Ectodermal cell (in vitro differentiated cells): ENCODE results near the gene GCLC. TPM values are rescaled to one million over a fixed set of nuclear protein-coding genes. Genes with fewer than 3 reads are reported as not detected.
A peak's percentile ranks its signal among the peaks of the same experiment; 100 is the strongest.

ENCODE experiments used
- H3K27ac ChIP-seq: 2 replicates; pipeline ENCODE4 v1.7.0; 2013; ENCODE audit warnings: mild to moderate bottlenecking, low read depth, low read length; ENCODE audit not compliant: insufficient read depth, poor library complexity, severe bottlenecking
- H3K27me3 ChIP-seq: 2 replicates; pipeline ENCODE4 v1.7.0; 2013; ENCODE audit warnings: mild to moderate bottlenecking, low read length; ENCODE audit not compliant: insufficient read depth, control insufficient read depth, poor library complexity, severe bottlenecking
- H3K36me3 ChIP-seq: one replicate; pipeline ENCODE4 v1.7.0; 2013; ENCODE audit warnings: low read length; ENCODE audit not compliant: control insufficient read depth, insufficient read depth
- H3K4me1 ChIP-seq: one replicate; pipeline ENCODE4 v1.7.0; 2013; ENCODE audit warnings: low read length; ENCODE audit not compliant: control insufficient read depth, insufficient read depth
- H3K4me3 ChIP-seq: 2 replicates; pipeline ENCODE4 v1.7.0; 2013; ENCODE audit warnings: low read depth, low read length, control low read depth; ENCODE audit not compliant: insufficient read depth
- H3K9me3 ChIP-seq: 2 replicates; pipeline ENCODE4 v1.7.0; 2013; ENCODE audit warnings: mild to moderate bottlenecking, low read length, moderate library complexity; ENCODE audit not compliant: control insufficient read depth
- WGBS, 2 experiments: methylation state at CpG; one replicate each; pipeline ENCODE4 v1.1.7; 2013; ENCODE audit warnings: missing lambda C conversion rate in 2 of 2; 5-methylcytosine and 5-hydroxymethylcytosine counted together
- polyA plus RNA-seq, 4 experiments: library from polyadenylated mRNA; stranded (reverse); fragments of 50-300 nt; gene quantifications; one replicate each; pipeline ENCODE4 v1.2.3, GENCODE V29; 2013

GCLC gene
- polyA plus RNA-seq (2013, experiment 1 of 4): 31.6 TPM
- polyA plus RNA-seq (2013, experiment 2 of 4): 28.6 TPM
- 22.5 TPM for polyA plus RNA-seq (2013, experiment 3 of 4)
- 23.1 TPM for polyA plus RNA-seq (2013, experiment 4 of 4)

DNA sequence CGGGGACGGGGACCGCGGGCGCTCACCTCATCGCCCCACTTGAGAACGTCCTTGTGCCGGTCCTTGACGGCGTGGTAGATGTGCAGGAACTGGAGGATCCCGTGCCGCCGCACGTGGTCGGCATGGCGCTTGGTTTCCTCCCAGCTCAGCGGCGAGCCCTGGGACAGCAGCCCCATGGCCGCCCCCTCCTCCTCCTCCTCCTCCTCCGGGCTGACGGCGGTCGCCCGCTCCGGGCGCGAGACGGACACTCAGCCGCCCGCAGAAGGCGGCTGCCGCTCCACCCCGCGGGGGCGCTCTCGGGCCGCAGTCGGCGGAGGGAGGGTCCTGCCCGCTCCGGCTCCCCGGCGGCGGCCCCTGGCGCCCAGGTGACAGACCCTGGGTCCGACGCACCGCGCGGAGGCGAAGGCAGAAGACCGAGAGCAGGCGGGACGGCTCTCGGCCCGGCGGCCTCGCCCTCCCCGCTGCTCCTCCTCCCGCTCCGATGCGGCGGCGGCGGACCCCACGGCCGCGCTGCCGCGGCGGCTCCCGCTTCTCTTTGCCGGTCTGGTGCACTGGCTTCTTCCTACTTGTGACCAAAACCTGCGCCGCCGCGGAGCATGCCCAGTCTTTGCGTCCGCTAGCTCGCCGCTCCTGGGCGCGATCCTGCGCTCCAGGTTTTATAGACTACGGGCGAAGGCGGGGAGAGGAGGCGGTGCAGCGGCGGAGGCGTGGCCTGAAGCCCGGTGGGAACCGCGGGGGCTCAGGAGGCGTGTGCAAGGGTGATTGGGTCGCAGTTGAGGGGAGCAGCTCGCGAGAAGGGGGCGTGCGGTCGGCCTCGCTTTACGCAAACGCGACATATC is at the start of gene GCLC:
TSS of gene GCLC (minus strand) at position 632 of the 839 bp plus-strand sequence. CDS start at position 176, 456 bp downstream.
- H3K9me3 ChIP-seq: no peaks in the 10 kb centered on the region
- WGBS, 2 experiments: 1% methylated on average over 105 of the region's 105 CpGs
- peaks cover 13% of the 10 kb centered on the region for H3K4me1 ChIP-seq
- H3K27ac ChIP-seq: peak within 1 kb of the TSS; percentile 79
- H3K36me3 ChIP-seq: no peaks in the 10 kb centered on the region
- peaks cover 24% of the 10 kb centered on the region for H3K27me3 ChIP-seq
- H3K4me3 ChIP-seq: peak within 1 kb of the TSS; percentile 79

DNA sequence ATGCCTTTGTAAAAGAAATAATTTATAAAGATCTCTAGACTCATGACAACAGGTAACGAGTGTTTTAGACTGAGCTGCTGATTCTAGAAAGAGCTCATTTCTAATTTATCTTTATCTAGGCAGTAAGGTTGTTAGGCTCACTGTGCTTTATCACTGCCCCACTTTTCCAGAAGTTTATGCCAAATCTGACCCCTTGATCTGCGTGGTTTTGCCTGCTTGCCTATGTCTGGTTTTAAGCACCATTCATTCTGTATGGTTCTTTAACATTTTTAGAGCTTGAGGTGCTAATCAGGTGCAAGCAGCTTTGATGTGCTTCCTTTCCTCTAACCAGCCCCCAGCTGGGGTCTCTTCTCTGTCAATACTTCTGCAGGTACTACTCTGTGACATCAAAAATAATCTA is 49.7 kb upstream of the GCLC start:
- 92 to 96% methylated on average over 2 of the region's 2 CpGs for WGBS, 2 experiments
- Histone ChIP-seq H3K4me1 (no peaks in the 10 kb centered on the region), H3K27me3 (no peaks in the 10 kb centered on the region), H3K4me3 (no peak overlapping the region), H3K9me3 (no peaks in the 10 kb centered on the region), H3K27ac (no peak overlapping the region), H3K36me3 (no peaks in the 10 kb centered on the region)

DNA sequence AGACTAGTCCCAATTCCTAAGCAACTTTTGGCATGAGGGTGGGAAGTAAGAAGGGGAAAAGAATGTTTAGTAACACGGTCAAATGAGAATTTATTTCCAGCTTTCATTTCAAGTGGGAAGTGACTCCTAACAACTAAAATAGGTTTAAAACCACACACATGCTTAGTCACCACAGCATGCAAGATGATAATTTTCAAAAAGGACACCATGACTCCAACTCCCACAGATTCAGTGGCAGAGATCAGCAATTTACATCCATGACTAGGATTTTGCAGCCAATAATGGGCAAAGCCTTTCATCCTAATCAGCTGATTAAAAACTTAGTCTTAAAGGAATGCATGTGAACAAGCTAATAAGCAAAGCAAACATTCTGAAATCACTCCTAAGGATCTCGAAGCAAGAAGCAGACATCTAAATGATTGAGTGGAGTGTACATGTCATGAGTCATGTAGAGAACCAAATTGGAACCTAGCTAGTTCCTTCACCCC is 48.1 kb upstream of the GCLC start:
- no peak overlapping the region for H3K27ac ChIP-seq
- H3K4me1 ChIP-seq: peaks cover 5% of the 10 kb centered on the region
- no peak overlapping the region for H3K4me3 ChIP-seq
- 97 to 100% methylated on average over 2 of the region's 2 CpGs for WGBS, 2 experiments
- no peaks in the 10 kb centered on the region for H3K36me3 ChIP-seq
- H3K9me3 ChIP-seq: no peaks in the 10 kb centered on the region
- no peaks in the 10 kb centered on the region for H3K27me3 ChIP-seq

GRCh38 chr6:53591873-53592272 is 47.0 kb upstream of the GCLC start:
- Histone ChIP-seq H3K36me3 (no peaks in the 10 kb centered on the region), H3K27ac (no peak overlapping the region), H3K4me3 (no peak overlapping the region), H3K27me3 (no peaks in the 10 kb centered on the region), H3K4me1 (peaks cover 5% of the 10 kb centered on the region), H3K9me3 (no peaks in the 10 kb centered on the region)

DNA sequence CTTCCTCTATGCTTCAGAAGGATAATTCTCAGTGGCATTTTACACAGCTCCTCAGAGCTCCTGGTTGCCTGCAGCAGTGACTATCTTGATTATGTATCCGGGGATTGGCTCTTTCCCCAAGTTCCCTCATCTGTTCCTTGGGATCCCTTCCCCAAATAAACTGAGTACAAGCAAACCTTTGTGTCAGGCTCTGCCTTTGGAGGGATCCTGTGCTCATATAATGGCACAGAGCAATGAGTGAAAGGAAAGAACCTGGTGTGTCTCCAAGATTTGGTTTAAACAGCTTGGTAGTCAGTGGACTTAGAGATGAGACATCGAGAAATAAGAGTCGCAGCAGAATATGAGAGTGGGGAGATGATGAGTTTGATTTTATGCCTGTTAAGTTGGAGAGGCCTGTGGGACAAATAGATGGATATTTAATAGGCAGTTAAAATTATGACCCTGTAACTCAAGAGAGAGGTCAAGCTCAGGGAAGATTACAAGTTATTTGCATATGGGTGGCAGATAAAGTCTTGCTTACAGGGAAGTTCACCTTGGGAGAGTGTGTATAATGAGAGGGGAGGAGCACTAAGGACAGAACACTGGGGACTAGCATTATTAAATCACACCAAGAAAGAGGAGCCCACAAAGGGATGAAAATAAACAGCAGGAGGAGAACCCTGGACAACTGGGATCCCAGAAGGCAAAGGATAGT is 44.1 kb upstream of the GCLC start:
- Histone ChIP-seq H3K27ac (no peak overlapping the region), H3K4me1 (peaks cover 5% of the 10 kb centered on the region)
- 94 to 95% methylated on average over 3 of the region's 3 CpGs for WGBS, 2 experiments

DNA sequence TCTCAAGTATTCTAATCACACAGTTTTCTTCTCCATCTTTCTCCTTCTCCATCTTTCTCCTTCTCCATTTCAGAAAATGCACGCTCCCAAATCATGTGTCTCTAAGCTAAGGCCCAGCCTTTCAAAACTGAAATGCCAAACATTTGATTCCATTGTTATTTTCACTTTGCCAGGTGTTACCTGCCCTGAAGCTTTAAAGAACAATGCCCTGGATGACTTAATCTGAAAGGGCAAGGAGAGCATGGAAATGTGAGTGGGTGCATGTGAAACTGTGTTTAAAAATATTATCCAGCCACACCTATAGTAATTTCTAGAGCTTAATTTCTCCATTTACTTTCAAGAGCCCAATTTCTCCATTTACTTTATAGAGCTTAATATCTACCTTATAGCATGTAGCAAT is 42.4 kb upstream of the GCLC start:
- Histone ChIP-seq H3K27me3 (no peaks in the 10 kb centered on the region), H3K9me3 (no peaks in the 10 kb centered on the region), H3K4me3 (no peak overlapping the region), H3K4me1 (peaks cover 5% of the 10 kb centered on the region), H3K27ac (no peak overlapping the region), H3K36me3 (no peaks in the 10 kb centered on the region)
- WGBS, 2 experiments: 91% methylated on average over 1 of the region's 1 CpG

More for the DNA sequence above, 44.1 kb upstream of the GCLC start:
- H3K36me3 ChIP-seq: no peaks in the 10 kb centered on the region
- no peak overlapping the region for H3K4me3 ChIP-seq
- H3K27me3 ChIP-seq: no peaks in the 10 kb centered on the region
- H3K9me3 ChIP-seq: no peaks in the 10 kb centered on the region

- no peak overlapping the region for H3K4me3 ChIP-seq
- H3K27me3 ChIP-seq: no peaks in the 10 kb centered on the region
- no peaks in the 10 kb centered on the region for H3K36me3 ChIP-seq
- H3K27ac ChIP-seq: no peak overlapping the region
- H3K9me3 ChIP-seq: no peaks in the 10 kb centered on the region
- peaks cover 5% of the 10 kb centered on the region for H3K4me1 ChIP-seq
- WGBS, 2 experiments: 91 to 93% methylated on average over 7 of the region's 7 CpGs
Measured at GRCh38 chr6:53585208-53585900, 40.5 kb upstream of the GCLC start.

DNA sequence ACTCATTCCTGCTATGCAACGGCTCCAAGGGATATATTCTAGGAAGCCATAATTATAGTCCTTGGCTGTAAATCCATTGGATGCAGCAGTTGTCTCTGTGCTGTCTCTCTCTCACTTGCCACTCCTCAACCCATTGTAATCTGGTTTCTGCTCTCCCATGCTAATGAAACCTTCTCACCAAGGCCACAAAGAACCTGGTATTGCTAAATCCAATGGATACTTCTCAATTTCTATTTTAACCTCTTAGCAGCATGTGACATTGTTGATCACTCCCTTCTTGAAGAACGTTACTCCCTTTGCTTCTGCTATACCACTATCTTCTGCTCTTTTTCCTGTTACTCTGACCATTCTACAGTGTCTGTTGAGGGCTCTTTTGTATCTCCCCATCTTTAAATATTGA is 39.8 kb upstream of the GCLC start:
- Histone ChIP-seq H3K4me3 (no peak overlapping the region), H3K9me3 (no peaks in the 10 kb centered on the region), H3K36me3 (no peaks in the 10 kb centered on the region), H3K27ac (no peak overlapping the region), H3K4me1 (peaks cover 5% of the 10 kb centered on the region), H3K27me3 (no peaks in the 10 kb centered on the region)
- WGBS, 2 experiments: 90 to 92% methylated on average over 2 of the region's 2 CpGs

DNA sequence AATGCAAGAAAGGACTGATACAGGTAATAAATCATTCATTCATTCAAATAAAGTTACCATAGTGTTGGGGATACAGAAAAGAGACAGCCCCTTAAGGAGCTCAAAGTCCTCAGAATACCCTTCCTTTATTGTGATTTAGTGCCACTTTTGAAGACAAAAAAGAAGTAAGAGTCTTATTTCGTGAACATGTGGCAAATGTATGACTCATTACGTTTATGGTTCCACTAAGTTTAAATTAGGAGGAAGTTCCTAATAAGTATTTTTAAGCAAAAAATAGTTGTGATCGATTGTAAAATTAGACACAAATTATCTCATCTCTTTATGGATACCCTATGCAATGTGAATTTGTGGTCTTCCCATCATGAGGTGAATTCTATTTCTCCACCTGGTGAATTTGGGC is 38.5 kb upstream of the GCLC start:
- 89 to 90% methylated on average over 2 to 3 of the region's 3 CpGs for WGBS, 2 experiments
- H3K4me1 ChIP-seq: no peaks in the 10 kb centered on the region
- H3K4me3 ChIP-seq: no peak overlapping the region
- H3K27me3 ChIP-seq: no peaks in the 10 kb centered on the region
- H3K27ac ChIP-seq: no peak overlapping the region
- no peaks in the 10 kb centered on the region for H3K36me3 ChIP-seq
- no peaks in the 10 kb centered on the region for H3K9me3 ChIP-seq

GRCh38 chr6:53582963-53583362 is 38.1 kb upstream of the GCLC start:
- no peaks in the 10 kb centered on the region for H3K9me3 ChIP-seq
- H3K4me3 ChIP-seq: no peak overlapping the region
- 94 to 96% methylated on average over 2 of the region's 2 CpGs for WGBS, 2 experiments
- H3K27ac ChIP-seq: no peak overlapping the region
- H3K4me1 ChIP-seq: no peaks in the 10 kb centered on the region
- H3K36me3 ChIP-seq: no peaks in the 10 kb centered on the region
- no peaks in the 10 kb centered on the region for H3K27me3 ChIP-seq
